Kidney glomerular epithelial cell (primary cell): Measurements from ENCODE around the gene SPI1.
"Not testable (repeated sequence)": the region's sequence is repeated elsewhere in the genome, so short reads cannot be mapped to it uniquely, and the experiment has no call there.

Source experiments
- DNase-seq: peaks from one replicate; lab custom pipeline; 2025; lab: John Stamatoyannopoulos, UW

SPI1 gene

DNA sequence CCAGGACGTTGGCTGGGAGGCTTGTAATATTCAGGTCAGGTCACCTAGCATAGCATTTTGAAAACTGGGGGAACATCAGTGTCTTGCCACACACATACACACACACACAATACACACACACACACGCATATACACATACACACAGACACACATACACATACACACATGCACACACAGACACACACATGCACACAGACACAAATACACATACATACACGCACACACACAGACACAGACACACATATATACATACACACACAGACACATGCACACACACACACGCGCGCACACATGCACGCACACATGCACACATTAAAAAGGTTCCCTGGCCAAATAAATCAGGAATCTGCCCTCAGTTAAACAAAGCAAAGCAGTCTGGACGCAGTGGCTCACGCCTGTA, 38.3 kb downstream of the SPI1 start:
- DNase-seq: no peak

DNA sequence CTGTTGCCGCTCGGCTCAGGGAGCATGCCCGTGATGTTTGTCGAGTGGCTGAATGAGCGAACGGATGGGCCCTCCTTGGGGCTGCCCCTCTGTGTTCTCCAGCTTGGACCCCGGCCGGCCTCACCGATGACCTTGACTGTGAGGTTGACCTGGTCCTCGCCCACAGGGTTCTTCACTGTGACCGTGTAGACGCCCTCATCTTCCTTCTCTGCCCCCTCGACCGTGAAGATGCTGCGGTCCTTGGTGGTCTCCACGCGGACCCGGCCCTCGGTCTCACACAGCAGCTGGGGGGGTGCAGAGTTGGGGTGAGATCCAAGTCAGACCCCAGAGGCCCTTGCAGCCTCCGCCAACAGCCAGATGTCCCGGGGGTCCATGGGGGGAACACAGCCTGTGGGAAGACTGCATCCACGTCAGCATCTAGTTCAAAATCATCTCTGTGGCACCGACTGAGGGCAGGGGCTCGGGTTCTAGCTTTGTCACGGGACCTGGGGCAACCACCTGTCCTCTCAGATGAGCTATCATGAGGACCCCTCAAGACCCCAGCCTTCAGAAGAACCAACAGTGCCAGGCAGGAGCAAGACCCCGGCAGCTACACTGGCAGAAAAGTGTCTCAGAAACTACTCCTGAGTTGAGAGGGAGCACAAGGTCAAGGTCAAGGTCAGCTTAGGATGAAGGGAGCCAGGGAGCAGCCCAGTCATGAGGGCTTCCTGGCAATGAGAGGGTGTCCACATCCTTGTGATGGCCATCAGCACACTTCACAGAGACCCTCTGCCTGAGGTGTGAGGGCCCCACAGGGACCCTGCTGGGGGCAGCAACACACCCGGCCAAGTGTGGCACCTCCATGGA, 39.7 kb downstream of the SPI1 start:
- DNase-seq: no peak

DNA sequence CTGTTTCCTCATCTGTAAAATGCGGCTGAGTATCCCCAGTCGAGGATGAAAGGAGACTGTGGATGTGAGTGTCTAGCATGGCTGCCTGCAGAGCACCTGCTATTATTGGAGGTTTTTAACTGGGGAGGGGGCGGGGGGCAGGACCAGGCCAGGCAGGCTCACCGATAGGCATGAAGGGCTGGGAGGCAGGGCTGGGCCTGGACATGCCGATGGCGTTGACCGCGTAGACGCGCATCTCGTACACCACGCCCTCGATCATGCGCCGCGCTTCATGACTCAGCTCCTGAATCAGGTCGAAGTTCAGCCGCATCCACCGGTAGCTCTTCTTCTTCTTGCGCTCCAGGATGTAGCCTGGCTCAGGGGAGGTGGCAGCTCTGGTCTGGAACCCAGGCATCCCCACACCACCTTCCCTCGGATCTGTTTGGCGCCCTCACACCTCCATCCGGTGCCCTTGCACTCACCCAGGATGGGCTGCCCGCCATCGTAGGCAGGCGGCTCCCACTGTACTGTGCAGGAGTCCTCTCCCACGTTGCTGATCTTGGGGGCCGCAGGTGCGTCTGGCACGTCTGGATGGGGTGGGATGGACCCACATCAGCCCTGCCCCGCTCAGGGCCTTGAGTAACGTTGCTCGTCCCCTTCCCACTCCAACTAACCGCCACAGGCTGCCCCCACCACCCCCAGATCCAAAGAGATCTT, 41.0 kb downstream of the SPI1 start:
- DNase-seq: no peak

DNA sequence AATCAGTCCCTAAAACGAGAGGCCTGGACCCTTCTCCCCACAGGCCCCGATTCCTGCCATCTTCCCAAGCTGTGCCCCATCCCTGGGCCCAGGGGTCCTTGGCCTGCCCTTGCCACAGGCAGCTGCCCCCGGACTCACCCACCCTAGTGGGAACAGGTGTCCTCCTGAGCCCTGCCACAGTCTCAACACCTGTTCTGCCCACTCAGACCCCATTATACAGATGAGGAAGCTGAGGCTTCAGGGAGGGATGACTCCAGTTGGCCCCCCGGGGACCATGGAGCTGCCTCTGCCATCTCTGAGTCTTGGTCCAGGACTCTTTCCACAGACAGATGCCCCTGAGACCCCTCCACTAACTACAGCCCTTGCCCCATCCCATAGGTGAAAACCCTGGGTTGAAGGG, 41.8 kb downstream of the SPI1 start:
- no peak for DNase-seq

DNA sequence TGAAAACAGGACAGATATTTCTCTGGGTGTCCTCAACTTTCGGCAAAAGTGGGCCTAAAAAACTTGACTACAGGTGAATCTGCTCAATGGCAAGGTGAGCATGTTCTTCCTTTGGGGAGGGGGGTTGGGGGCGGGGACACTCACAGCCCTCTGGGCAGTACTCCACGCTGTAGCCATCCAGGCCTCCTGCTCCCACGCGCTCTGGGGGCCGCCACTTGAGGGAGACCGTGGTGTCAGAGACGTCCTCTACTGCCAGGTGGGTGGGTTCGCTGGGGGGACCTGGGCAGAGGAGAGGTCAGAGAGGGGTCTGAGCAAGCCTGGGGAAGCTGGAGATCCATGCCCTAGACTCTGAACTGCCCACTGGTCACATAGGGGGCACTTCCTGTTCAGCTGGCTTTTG, 42.6 kb downstream of the SPI1 start:
- no peak for DNase-seq

- not testable (repeated sequence) for DNase-seq
These were observed 43.5 kb downstream of the SPI1 start for GRCh38 chr11:47334699-47335411.

- DNase-seq: no peak
These were observed 44.4 kb downstream of the SPI1 start for GRCh38 chr11:47333886-47334443.

DNA sequence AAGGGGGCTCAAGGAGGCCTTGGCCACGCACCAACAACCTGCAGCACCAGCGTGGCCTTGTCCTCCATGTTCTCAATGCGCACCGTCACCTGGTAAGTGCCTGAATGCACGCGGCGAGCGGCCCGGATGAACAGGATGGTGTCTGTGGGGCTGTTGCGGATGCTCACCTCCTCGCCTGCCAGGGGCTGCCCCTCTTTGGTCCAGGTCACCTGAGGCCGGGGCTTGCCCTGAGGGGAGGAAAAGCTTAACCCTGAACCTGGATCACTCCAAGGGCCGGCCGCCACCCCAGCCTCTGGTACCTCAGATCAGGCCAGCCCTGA, 44.9 kb downstream of the SPI1 start:
- no peak for DNase-seq

DNA sequence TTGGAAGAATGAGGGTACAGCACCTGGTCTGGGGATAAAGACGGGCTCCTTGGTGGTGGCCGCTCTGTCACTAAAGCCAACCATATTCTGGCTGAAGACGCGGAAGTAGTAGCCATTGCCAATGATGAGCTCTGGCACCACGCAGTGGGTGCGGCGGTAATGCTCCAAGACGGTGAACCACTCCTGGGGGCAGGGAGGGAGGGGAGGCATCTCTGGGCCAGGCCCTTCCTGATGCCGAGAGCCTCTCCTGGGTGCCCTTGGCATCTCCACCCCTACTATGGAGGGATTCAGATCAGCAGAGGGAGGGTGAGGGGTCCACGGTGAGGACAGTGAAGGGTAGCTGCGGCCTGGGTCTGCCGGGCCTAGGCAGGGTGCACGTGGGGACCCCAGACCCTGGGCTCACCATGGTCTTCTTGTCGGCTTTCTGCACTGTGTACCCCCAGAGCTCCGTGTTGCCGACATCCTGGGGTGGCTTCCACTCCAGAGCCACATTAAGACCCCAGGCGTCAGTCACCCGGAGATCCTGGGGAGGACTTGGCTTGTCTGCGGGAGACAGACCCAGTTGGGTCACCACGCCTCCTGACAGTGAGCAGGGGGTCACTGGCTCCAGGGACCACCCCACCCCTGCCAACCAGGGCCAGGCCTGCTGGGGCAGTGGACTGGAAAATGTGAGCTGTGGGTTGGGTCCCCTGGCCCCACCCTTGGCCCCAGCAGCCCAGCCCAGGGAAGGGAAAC, 45.4 kb downstream of the SPI1 start:
- DNase-seq: no peak

GRCh38 chr11:47332303-47332711, 46.0 kb downstream of the SPI1 start:
- no peak for DNase-seq

- DNase-seq: no peak
These were observed 46.7 kb downstream of the SPI1 start for GRCh38 chr11:47331454-47332302.

GRCh38 chr11:47329987-47330931, 48.1 kb downstream of the SPI1 start:
- DNase-seq: no peak

DNA sequence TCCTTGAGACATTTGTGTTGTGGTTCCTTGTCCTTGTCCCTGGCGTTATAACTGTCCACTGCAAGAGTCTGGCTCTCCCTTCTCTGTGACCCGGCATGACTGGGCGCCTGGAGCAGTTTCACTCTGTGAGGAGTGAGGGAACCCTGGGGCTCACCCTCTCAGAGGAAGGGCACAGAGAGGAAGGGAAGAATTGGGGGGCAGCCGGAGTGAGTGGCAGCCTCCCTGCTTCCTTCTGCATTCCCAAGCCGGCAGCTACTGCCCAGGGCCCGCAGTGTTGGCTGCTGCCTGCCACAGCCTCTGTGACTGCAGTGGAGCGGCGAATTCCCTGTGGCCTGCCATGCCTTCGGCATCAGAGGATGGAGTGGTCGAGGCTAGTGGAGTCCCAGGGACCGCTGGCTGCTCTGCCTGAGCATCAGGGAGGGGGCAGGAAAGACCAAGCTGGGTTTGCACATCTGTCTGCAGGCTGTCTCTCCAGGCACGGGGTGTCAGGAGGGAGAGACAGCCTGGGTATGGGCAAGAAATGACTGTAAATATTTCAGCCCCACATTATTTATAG, 48.8 kb downstream of the SPI1 start:
- no peak for DNase-seq

- no peak for DNase-seq
These were observed 49.6 kb downstream of the SPI1 start for GRCh38 chr11:47328449-47329390.

- DNase-seq: no peak
These were observed 50.4 kb downstream of the SPI1 start for GRCh38 chr11:47327949-47328348.

DNA sequence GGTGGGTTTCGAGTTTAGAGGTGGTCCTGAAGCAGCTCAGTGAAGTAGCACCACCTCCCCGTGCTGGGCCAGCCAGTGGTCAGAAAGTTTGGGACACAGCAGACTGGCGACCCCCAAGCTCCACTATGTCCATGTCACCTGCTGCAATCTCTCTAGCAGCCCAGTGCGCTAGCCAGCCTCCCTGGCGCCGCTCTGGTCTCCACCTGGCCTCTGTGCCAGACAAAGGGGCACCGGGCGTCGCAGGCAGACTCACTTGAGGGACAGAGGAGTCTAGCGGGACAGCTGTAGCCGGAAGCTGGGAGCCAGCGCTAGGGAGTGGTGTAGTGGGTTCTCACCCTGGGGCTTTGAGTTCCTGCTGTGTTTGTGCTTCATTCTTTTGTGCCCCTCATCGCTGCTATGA, 51.3 kb downstream of the SPI1 start:
- no peak for DNase-seq

DNA sequence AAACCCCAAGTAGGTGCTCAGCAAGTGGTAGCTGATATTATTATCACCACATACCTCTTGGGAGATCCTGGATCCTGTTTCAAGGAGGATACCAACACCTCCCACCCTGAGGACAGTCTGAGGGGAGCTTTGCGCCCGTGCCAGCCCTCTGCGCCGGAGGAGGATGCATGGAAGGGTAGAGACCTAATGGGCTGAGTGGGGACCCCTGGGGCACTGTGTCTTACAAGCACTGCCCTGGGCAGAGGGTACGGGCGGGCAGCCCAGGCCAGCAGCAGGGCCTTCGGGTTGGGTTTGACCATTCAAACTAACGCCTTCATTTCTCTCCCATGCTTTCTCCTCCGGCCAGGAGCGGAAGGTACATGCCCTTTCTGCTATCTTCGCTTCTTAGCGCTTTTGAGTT, 52.1 kb downstream of the SPI1 start:
- DNase-seq: no peak

- DNase-seq: no peak
These were observed 52.9 kb downstream of the SPI1 start for GRCh38 chr11:47325271-47326041.
